ENCODE results near the gene DDT.
"Not testable (repeated sequence)": the region's sequence is repeated elsewhere in the genome, so short reads cannot be mapped to it uniquely, and the experiment has no call there.

Gene DDT

DNA sequence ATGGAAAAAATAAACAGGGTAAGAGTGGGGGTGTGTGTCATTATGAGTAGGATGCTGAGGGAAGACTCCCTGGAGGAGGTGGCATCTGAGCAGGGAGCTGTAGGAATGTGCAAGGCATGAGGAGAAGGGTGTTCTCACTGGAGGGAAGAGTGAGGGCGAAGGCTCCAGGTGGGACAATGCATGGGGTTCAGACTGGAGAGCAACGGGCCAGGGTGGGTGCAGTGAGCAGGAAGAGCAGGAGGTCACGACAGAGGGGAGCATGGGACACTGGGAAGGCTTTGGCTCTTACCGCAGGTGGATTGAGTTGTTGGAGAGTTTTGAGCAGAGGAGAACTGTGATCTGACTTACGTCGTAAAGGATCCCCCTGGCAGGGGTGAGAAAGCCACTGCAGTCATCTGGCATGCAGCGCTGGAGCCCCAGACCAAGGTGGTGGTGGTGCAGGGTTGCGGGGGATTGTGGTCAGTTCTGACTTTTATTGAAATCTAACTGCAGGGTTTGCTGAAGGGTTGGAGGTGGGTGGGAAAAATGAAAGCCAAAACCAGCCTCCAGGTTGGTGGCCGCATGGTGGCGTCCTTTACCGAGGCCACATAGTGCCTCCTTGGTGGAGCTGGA lies 21.3 kb downstream of the DDT start:
- not testable (repeated sequence) for DNase-seq (ENCODE audit: low read depth in 2 of 2)

- not testable (repeated sequence) for DNase-seq (ENCODE audit: low read depth in 2 of 2)
Observed at GRCh38 chr22:23951383-23951782, 22.9 kb downstream of the DDT start.

GRCh38 chr22:23949764-23950163 lies 24.5 kb downstream of the DDT start:
- DNase-seq (ENCODE audit: low read depth in 2 of 2): not testable (repeated sequence)

DNA sequence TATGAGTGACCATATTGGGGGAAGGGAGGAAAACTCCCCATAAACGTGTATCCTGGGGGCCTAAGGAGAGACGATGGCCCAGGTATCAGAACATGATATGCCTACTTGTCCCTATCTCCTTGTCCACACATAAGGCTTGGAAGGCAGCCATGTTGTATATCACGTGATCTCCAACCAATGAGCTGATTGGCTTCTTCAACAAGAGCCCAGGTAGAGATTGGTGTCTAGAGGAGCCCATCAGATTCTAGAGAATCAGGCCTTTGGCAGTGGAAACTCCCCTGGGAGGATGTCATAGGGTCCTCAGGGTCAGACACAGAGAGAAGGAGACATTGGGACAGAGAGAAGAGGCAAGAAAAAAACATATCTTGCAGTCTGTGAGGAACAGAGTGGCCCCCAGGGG lies 26.9 kb downstream of the DDT start:
- DNase-seq (ENCODE audit: low read depth in 2 of 2): not testable (repeated sequence)

DNA sequence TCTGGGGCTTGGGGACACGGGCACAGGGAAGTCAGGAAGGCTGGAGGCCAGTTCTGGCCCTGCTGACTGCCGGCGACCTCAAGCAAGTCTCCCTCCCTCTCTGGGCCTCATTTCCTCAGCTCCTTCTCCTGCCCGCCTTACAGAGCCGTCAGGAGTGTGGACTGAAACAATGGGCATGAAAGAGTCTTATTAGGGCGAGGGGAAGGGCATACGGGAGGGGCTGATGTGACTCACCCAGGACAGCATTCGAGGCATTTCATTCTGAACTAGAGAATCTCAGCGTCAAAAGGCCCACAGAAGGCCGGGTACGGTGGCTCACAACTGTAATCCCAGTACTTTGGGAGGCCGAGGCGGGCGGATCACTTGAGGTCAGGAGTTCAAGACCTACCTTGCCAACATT lies 34.1 kb downstream of the DDT start:
- DNase-seq (ENCODE audit: low read depth in 2 of 2): not testable (repeated sequence)

DNA sequence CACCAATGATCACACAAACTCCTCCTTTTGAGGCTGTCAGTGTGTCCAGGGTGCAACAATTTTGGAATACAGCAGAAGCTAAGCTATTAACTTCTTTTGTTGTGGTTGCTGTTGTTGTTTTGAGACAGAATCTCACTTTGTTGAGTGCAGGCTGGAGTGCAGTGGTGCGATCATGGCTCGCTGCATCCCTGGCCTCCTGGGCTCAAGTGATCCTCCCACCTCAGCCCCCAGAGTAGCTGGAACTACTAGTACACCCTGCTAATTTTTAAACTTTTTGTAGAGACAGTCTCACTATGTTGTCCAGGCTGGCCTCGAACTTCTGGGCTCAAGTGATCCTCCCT lies 35.3 kb downstream of the DDT start:
- no peak for DNase-seq (ENCODE audit: low read depth in 2 of 2)

GRCh38 chr22:23938328-23939016 lies 35.8 kb downstream of the DDT start:
- DNase-seq (ENCODE audit: low read depth in 2 of 2): no peak

- no peak for DNase-seq (ENCODE audit: low read depth in 2 of 2)
Observed at GRCh38 chr22:23926561-23926960, 47.7 kb downstream of the DDT start.

- DNase-seq (ENCODE audit: low read depth in 2 of 2): no peak
Observed at GRCh38 chr22:23925020-23925606, 49.1 kb downstream of the DDT start.

DNA sequence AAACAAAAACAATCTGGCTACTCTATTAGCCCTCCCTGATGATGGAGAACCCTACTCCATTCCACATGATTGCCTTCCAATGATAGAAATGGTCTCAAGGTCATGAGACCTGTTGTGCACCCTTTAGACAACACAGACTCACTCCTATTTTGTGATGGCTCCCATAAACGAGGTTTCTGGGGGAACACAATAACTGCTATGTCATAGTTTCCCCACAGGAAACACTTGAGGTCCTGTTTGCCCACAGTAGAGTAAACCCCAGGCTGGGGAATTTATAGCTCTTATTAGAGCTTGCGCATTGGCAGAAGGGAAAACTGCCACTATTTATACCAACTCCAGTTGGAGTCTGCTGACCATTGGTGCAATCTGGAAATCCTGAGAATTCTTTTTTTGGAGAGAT lies 51.3 kb downstream of the DDT start:
- DNase-seq (ENCODE audit: low read depth in 2 of 2): no peak

GRCh38 chr22:23921586-23922201 lies 52.5 kb downstream of the DDT start:
- not testable (repeated sequence) for DNase-seq (ENCODE audit: low read depth in 2 of 2)
